Ramos (cell line): ENCODE measurements around the gene MAP3K20.
"Not testable (repeated sequence)": the region's sequence is repeated elsewhere in the genome, so short reads cannot be mapped to it uniquely, and the experiment has no call there.

ENCODE experiments used
- in situ Hi-C: fragments of 300-500 bp; cut with MboI; formaldehyde crosslinking; loops from one replicate; pipeline ENCODE4 v1.14.3; 2022; ENCODE audit warnings: low sequenced_read_pairs; ENCODE audit not compliant: unreplicated experiment

Gene MAP3K20

DNA sequence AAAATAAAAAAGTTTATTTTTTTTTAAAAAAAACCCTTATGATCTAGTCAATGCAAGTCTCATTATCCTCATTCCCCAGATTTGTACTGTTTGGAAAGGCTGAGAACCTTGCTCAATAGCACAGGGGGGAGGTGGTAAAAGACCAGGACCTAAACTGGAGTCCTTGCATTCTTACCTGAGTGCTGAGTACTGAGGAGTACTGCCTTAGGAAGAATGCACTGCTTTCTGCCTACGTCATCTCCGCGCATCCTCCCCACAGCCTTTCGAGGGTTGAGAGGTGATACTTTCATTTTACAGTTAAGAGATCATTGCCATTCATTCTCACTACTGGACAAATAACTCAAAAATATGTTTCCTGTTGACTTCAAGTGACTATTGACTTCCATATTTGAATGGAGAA is 73.8 kb downstream of the MAP3K20 start:
- in situ Hi-C loops: no loop called here

DNA sequence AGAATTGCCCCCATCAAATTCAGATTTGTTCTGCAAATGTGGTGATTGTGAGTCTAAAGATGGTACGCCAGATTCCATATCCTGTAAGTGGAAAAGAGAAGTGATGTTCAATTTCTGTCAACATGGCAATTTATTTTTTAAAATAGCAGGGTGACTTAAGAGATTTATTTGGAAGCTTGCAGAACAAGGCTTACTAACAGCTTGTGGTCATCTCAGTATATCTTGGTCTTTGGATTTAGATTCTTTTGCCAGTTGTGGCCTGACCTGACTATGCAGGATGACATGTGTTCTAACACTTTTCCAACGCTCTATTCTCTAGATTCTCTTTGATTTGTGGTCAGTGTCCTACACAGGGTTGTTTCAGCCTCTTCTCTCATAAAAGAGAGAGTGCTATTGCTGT is 74.4 kb downstream of the MAP3K20 start:
- in situ Hi-C loops: no loop called here

DNA sequence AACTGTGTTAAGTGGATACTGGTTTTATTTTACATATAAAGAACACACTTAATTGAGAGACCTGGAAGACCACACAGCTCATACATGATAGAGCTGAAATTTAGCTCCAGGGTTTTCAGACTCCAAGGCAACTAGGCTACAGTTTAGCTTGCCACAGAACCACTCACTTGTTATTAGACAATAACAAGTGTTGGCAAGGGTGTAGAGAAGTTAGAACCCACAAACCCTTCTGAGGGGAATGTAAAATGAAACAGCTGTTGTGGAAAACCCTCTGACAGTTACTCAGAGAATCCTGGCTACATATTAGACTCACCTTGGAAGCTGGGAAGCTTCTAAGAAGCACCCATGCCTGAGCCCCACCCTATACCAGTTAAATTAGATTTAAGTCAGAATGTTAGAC is 75.3 kb downstream of the MAP3K20 start:
- in situ Hi-C loops: no loop called here

DNA sequence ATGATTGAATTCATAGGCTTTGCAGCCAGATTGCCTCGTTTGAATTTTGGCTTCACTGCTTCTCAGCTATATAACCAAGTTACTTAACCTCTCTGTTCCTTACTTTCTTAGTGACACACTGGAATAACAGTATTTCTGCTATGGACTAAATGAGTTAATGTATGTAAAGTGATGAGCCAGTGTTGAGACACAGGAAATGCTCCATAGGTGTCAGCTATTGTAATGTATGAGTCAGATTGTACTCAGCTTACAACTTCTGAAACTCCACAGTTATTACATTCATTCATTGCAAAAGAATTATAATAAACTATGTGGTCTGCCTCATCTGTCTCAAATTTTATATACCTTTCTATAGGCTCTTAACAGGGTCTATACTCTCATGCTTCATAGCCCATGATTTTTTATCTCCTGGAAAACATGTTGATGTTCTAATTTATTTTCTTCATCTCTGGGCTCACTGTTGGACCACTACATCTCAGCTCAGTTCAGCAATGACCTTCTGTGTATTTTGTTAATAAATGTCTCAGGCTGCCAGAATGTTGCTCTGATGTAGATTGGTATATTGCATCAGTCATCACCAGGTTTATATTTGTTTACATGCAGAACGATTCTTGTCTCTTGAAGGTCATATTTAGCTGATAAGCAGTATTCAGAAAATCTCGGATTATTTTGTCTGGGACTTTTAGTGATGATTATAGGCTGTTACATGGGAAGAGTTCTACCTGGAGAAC is 76.2 kb downstream of the MAP3K20 start:
- in situ Hi-C loops: no loop called here

DNA sequence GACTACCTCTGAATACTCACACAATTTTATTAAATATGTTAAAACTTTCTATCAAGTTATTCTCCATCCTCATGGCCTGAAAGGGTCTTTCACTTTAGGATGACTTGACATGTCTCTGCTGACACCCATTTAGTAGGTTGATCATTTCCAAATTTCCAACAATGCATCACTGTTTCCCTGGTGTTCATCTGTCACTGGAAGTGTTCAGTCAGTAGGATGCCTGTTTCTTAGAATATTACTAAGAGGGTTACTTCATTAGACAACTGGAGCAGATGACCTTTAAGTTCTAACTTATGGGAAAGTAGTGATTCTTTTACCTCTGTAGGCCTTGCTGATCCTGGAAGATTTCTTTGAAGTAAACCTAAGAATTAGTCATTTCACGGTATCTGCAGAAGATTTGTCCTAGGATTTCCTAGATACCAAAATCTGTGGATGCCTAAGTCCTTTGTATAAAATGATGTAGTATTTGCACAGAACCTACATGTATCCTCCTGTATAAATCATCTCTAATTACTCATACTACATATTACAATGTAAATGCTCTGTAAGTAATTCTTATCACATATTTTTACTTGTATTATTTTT is 77.7 kb downstream of the MAP3K20 start:
- in situ Hi-C loops: no loop called here

DNA sequence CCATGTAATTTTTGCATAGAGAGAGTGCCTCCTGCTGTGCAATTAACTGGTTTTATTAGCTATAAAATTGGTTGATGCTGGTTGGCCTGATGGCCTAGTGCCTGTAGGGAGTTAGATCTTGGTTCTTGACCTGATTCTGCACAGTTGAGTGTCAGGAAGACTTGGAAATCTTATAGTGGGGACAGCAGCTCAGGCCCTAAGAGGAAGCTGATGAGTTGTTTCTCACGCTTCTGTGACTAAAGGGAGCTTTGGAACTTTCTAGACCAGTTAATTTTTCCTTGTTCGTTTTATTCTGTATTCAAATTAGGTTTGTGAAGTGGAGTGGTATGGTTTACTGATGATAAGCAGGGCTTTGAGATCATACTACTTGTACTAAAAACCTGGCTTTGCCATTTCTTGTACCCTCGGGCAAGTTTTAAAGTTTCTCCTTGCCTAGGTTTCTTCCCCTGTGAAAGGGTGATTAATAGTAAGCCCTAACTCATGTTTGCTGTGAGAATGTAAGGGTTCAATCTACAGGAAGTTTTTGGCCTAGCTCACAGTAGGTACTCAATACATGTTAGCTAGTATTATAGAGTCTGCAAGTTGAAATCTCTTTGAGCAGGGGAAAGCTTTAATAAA is 82.1 kb downstream of the MAP3K20 start:
- in situ Hi-C loops: no loop called here

DNA sequence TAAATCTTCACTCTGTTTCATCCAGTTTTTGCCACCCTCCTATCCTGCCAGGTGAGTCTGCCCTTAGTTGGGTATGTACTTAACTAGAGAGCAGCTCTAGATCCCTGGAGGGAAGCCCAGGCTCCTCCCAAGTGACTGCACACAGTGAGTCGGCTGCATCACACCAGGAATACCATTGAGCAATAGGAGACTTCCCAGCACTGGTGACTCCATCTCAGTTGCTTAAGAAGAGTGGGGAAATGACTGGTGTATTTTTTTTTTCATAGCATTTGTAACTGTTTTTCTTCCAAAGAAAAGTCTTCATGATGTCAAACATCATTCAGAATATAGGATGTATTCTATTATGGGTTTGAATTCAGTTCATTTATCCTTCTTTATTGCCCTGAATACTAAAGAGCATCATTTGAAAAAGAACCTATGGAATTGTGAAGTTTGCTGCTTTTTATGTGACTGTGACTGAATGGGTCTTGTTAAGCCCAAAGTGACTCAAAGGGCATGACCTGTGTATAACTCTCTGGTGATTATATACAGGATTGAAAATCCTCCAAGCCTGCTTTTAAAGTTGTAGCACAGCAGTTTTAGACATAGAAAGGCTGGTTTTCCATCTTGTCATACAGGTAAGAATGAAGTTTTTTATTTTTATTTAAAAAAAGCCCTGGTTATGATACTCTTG is 84.3 kb downstream of the MAP3K20 start:
- in situ Hi-C loops: no loop called here

DNA sequence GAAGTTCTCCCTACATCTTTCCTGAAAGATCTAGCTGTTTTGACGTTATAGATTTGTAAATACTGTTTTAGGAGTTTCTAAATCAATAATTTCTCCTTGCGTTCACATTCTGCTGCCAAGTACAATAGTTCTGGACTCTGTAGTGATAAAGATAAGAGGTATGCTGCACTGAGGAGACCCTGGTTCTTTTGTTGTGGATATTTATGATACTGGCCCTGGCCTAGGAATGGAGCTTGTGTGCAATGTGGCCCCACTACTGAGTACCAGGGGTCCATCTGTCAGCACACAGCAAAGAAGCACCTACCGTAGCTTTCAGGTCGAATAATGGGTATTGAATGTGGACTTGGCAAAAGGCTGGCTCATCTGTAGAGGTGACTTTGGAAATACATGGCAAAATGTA is 85.0 kb downstream of the MAP3K20 start:
- in situ Hi-C loops: no loop called here

DNA sequence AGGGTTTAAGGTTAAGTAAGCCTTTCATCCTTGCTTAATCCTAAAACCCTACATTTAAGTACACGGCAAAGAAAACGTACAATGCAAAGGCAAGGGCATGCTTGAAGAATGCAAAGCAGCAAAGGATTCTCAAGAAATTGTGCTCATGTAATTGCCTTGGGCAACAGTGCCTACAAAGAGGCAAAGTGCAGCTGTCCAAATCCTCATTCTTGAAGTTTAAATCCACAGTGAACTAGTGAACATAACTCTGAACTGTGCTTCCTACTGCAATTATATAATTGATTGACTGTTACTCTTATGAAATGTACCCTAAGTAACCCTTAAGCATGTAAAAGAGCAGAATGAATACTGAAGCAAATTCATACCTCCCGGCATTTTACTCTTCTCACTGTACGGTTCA is 85.4 kb downstream of the MAP3K20 start:
- in situ Hi-C loops: no loop called here

DNA sequence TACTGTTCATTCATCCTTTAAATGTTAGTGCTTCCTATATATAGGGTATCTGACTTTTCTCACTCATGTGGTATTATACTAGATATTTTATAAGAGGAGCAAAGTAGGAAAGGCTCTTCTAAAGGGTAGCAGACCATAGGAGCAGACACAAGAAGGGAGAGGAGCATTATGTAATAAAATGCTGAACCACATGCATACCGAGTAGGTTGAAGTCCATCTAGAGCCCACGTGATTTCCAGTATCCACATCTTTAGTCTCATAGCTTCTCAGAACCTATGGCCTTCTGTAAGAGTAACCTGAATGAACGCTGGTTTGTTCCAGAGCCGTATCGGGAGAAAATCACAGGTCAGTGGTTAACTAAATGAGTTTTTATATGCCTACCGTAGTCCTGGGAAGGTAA is 85.9 kb downstream of the MAP3K20 start:
- in situ Hi-C loops: no loop called here

DNA sequence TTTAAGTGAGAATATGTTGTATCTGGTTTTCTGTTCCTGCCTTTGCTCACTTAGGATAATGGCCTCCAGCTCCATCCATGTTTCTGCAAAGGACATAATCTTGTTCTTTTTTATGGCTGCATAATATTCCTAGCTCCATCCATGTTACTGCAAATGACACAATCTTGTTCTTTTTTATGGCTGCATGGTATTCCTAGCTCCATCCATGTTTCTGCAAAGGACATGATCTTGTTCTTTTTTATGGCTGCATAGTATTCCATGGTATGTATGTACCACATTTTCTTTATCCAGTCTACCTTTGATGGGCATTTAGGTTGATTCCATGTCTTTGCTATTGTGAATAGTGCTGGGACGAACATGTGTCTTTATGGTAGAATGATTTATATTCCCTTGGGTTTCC is 87.7 kb downstream of the MAP3K20 start:
- in situ Hi-C loops: not testable (repeated sequence)

DNA sequence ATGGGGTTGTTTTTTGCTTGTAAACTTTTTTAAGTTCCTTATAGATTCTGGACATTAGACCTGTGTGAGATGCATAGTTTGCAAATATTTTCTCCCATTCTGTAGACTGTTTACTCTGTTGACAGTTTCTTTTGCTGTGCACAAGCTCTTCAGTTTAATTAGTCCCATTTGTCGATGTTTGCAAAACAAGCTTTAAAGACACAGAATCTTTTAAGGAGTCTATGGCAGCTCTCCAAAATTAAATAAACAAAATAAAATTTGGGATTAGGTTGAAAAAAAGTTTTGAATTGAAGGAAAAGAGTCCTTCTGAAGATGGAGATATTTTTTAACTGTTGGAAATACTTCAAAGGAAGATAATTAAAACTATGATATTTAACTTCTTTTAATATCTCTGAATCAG is 88.8 kb downstream of the MAP3K20 start:
- in situ Hi-C loops: no loop called here

DNA sequence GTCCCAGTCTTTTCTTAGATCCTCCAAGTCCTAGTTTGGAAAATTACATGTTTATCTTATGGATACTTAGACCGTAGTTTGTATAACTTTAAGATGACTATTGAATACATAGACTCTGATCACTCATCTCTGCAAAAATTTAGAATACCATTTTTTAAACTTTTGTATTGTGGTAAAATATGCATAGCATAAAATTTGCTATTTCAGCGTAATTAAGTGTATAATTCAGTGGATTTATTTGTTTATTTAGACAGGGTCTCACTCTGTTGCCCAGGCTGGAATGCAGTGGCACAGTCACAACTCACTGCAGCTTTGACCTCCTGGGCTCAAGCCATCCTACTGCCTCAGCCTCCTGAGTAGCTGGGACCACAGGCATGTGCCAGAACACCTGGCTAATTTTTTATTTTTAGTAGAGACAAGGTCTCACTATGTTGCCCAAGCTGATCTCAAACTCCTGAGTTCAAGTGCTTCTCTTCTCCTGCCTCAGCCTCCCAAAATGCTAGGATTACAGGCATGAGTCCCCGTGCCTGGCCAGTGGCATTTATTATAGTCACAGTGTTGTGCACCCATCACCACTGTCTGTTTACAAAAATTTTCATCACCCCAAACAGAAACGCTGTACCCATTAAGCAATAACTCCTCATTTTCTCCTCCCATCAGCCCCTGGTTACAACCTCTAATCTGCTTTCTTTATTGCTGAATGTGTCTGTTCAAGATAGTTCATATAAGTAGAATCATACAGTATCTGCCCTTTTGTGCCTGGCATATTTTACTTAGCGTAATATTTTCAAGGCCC is 90.0 kb downstream of the MAP3K20 start:
- in situ Hi-C loops: no loop called here

DNA sequence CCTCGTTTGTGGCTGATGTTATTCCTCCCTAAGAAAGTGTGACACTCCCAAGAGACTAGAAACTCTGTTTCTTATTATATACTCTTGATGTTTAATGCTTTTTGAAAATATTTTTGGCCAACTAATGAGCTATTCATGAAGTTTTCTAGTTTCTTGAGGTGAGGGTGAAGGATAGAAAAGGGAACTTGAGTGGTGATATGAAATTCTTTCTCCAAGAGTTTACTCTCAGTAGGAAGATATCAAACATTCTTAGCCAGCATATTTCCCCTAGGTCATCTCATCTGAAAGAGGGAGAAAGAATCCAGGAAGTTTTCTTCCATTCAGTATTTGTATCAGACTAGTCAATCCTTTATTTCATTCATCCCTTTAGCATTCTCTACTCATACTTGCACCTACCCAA is 95.7 kb downstream of the MAP3K20 start:
- in situ Hi-C loops: no loop called here

DNA sequence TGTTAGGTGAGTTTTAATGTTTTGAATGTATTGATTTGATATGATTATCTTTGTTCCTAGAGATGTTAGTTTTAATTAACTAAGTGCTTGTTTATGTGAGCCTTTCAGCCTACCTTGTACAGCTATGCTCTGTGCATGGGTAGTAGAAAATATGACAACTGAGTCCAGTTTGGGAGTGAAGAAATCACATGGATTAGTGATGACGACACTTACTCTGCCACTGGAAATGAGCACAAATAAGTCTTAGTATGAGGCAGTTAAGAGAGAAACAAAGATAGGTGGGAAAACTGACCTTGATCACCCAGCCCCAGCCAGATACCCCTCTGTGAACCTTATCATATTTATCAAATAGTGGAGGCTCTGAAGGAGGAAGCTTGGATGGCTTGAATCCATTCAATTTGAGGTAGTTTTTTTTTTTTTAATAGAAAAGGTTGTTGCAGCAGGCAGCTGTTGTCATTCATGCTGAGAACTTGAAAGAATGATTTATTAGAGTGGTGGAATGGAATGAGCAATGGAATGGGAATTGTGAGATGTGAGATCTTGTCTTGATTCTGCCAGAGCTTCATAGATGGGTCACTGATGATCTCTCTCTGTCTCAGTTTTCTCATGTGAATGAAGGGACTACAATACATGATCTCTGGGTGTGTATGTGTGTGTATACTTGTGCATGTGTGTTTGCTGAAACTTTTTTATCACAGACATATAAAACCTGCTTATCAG is 96.4 kb downstream of the MAP3K20 start:
- in situ Hi-C loops: no loop called here

DNA sequence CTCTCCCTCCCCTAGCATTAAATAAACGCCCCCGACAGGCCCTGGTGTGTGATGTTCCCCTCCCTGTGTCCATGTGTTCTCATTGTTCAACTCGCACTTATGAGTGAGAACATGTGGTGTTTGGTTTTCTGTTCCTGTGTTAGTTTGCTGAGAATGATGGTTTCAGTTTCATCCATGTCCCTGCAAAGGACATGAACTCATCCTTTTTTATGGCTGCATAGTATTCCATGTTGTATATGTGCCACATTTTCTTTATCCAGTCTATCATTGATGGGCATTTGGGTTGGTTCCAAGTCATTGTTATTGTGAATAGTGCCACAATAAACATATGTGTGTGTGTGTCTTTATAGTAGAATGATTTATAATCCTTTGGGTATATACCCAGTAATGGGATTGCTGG is 98.7 kb downstream of the MAP3K20 start:
- in situ Hi-C loops: not testable (repeated sequence)

DNA sequence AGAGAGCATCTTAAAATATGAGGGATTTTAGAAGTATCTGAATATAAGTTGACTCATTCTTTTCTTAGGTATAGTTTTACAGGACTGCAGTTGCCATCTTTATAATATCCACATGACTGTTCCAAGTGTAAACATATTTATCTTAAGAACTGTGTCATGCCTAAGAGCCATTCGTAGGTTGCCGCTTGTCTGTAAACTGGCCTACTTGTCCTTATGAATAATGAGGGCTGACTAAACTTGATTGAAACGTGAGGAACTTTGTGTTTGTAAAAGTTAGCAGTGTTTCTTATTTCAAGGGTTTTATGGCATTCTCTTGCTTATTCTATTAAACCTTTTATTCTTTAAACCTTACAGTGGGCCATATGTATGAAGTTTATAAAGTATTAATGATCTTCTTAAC is 99.6 kb downstream of the MAP3K20 start:
- in situ Hi-C loops: no loop called here

DNA sequence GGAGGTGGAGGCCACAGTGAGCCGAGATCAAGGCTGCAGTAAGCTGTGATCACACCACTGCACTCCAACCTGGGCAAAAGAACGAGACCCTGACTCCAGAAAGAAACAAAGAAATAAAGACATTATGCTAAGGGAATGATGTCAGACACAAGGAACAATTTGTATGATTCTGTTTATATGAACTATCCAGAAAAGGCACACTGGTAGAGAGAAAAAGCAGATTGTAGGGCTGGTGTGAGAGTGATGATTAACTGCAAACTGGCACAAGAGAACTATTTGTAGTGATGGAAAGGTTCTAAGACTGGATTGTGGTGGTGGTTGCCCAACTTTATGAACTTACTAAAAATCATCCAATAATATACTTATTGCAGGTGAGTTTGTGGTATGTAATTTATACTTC is 106.3 kb downstream of the MAP3K20 start:
- in situ Hi-C loops: no loop called here

DNA sequence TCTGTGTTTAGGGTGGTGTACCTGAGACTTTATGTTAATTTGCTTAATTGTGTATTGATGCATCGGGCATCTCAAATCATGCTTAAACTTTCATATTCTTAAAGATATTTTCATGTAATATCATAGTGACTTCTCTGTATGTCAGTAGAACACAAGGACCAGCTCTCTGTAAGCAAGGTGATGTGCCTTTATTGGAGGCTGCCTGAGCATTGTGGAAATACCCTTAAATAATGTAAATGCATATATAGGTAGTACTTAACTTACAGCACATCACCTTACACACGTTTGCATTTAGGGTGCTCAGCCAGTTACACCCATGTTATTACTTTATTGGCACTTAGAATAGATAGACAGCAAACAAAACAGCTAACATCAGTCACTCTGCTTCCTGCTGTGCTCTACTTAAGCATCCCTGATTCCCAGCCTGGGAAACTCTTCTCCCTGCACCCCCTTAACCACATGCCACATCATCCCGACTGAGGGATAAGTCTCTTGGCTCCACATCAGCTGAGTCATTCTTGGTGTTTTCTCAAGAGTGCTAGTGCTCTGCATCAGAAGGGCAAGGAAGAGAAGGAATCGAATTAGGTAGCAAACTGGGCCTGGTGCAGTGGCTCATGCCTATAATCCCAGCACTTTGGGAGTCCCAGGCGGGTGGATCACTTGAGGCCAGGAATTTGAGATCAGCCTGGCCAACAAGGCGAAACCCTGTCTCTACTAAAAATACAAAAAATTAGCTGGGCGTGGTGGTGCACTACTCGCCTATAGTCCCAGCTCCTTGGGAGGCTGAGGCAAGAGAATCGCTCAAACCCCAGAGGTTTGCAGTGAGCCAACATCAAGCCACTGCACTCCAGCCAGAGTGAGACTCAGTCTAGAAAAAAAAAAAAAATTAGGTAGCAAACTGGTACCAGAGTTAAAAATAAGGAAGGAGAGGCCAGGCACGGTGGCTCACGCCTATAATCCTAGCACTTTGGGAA is 108.7 kb downstream of the MAP3K20 start:
- in situ Hi-C loops: no loop called here
